Activated T-helper 2 cell treated with anti-CD3 and anti-CD28 coated beads, Interferon-gamma antibody, Interleukin-2, Interleukin-4, amounts not matched to agents 10 μg/mL and 5 μg/mL and 100 μg/mL, durations not matched to agents 14 hours and 24 hours and 36 hours (primary cell): ENCODE data around the gene VPS39. TPM values are rescaled to one million over a fixed set of nuclear protein-coding genes. Genes with fewer than 3 reads are reported as not detected.

Experiments
- DNase-seq: peaks from one replicate; pipeline ENCODE4 v3.0.0; 2021; ENCODE audit warnings: low spot score
- H3K27ac Mint-ChIP-seq: one replicate; pipeline ENCODE4 v1.8.0; 2021; ENCODE audit warnings: mixed read lengths
- H3K27me3 Mint-ChIP-seq: one replicate; pipeline ENCODE4 v1.8.0; 2021; ENCODE audit warnings: low read depth, mixed read lengths
- H3K36me3 Mint-ChIP-seq: one replicate; pipeline ENCODE4 v1.8.0; 2021; ENCODE audit warnings: low read depth, mixed read lengths
- H3K4me1 Mint-ChIP-seq: one replicate; pipeline ENCODE4 v1.8.0; 2021; ENCODE audit warnings: low read depth, mixed read lengths
- H3K4me3 Mint-ChIP-seq: one replicate; pipeline ENCODE4 v1.8.0; 2021; ENCODE audit warnings: low read depth, mild to moderate bottlenecking, moderate library complexity, mixed read lengths
- H3K9me3 Mint-ChIP-seq: one replicate; pipeline ENCODE4 v1.8.0; 2021; ENCODE audit warnings: mixed read lengths
- intact Hi-C: fragments of 100-400 bp; cut with micrococcal nuclease; formaldehyde crosslinking; loops from one replicate; pipeline ENCODE4 v1.15.1; 2023
- total RNA-seq: library from RNA; stranded (reverse); gene quantifications from 2 replicates; pipeline ENCODE4 v1.2.3, GENCODE V29; 2022

The VPS39 gene
- total RNA-seq, 1 donor from 2014 or later: 67.7 TPM

DNA sequence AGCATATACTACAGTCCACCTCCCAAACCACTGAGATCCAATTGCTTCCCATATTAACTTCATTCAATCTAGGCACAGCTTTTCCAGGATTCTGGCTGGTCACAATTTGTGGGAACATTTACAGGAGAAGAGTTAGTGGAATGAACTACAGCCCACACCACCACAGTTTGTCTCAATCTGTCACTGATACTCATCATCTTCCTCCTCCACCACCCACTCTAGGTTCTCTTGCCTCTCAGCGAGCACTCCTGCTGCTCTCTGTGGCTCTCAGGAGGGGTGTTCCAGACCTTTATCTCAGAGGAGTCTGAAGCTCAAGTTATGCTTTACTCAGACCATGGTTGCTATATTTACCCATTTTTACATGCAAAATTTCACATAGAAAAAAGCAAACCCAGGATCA lies 87.8 kb downstream of the VPS39 start:
- no peak for DNase-seq
- H3K4me1 Mint-ChIP-seq: peaks cover 8% of the 10 kb centered on the region
- H3K36me3 Mint-ChIP-seq: no peaks in the 10 kb centered on the region
- H3K27ac Mint-ChIP-seq: no peak overlapping the region
- H3K9me3 Mint-ChIP-seq: no peaks in the 10 kb centered on the region
- H3K4me3 Mint-ChIP-seq: no peak overlapping the region
- intact Hi-C loops: no loop called here
- H3K27me3 Mint-ChIP-seq: peaks cover 20% of the 10 kb centered on the region

DNA sequence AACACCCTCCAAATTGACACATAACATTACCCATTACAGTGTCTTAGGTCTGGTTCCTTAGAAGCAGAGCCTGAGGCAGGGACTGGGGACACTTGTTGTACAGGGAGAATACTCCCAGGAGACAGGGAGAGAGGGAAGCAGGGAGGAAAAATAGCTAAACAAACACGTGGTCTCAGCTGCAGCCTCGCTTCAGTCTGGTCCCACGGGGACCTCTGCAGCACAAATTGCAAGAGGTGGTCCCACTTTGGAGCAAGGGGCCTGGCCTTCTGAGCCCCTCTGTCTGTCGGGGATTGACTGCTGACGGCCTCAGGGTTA lies 88.7 kb downstream of the VPS39 start:
- Mint-ChIP-seq H3K27ac (no peak overlapping the region), H3K9me3 (no peaks in the 10 kb centered on the region), H3K36me3 (no peaks in the 10 kb centered on the region), H3K4me1 (peaks cover 8% of the 10 kb centered on the region), H3K4me3 (no peak overlapping the region), H3K27me3 (peaks cover 17% of the 10 kb centered on the region)
- intact Hi-C loops: no loop called here
- DNase-seq: no peak

DNA sequence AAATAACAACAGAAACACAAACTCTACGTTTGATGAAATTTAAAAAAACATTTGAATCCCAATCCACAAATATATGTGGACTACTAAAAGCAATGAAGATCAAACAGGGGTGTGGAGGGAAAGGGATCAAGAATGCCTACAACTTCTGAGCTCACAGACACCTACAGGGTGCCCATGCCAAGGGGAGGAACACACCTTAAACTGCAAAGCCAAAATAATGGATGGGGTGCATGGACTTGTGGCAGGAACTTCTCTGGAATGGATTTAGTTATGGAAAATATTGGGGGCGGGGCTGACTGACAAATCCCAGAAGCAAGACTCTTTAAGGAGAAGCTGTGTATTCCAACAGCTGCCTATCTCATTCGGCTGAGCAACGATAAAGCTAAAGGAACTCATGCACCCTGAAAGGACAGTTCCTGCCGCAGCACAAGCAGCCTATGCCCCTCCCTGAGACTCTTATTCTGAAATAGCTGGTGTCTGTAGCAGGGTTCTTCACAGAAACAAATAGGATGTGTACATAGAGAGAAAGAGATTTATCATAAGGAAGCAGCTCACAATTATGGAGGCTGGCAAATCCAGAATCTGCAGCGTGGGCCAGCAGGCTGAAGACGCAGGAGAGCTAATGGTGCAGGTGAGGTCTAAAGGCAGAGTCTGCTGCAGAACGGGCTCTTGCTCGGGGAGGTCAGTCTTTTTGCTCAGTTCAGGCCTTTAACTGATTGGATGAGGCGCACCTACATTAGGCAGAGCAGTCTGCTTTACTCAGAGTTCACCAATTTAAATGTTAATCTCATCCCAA lies 89.3 kb downstream of the VPS39 start:
- H3K27ac Mint-ChIP-seq: no peak overlapping the region
- no peak for DNase-seq
- H3K36me3 Mint-ChIP-seq: no peaks in the 10 kb centered on the region
- intact Hi-C loops: no loop called here
- H3K27me3 Mint-ChIP-seq: peaks cover 17% of the 10 kb centered on the region
- H3K4me3 Mint-ChIP-seq: no peak overlapping the region
- H3K4me1 Mint-ChIP-seq: peaks cover 8% of the 10 kb centered on the region
- H3K9me3 Mint-ChIP-seq: no peaks in the 10 kb centered on the region

DNA sequence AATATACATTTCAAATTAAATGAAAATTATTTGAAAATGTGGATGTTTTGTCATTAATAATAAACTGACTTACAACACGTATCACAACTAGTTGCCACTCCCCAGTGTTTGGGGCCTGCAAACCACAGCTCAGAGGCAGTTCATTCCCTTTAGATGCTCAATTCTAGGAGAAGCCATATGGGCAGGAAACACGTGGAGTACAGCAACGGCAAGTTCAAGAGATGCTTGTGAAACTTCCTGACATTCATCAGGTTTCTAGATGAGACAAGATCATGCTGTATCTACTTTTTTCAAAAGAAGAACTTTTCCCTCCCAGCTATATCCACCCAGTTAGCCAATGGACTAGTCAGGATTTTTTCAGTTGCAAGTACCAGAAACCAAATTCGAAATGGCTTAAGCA lies 96.2 kb downstream of the VPS39 start:
- no peak overlapping the region for H3K4me3 Mint-ChIP-seq
- no peaks in the 10 kb centered on the region for H3K36me3 Mint-ChIP-seq
- H3K9me3 Mint-ChIP-seq: no peaks in the 10 kb centered on the region
- H3K4me1 Mint-ChIP-seq: peaks cover 22% of the 10 kb centered on the region
- intact Hi-C loops: no loop called here
- H3K27ac Mint-ChIP-seq: no peak overlapping the region
- peaks cover 39% of the 10 kb centered on the region for H3K27me3 Mint-ChIP-seq
- no peak for DNase-seq

DNA sequence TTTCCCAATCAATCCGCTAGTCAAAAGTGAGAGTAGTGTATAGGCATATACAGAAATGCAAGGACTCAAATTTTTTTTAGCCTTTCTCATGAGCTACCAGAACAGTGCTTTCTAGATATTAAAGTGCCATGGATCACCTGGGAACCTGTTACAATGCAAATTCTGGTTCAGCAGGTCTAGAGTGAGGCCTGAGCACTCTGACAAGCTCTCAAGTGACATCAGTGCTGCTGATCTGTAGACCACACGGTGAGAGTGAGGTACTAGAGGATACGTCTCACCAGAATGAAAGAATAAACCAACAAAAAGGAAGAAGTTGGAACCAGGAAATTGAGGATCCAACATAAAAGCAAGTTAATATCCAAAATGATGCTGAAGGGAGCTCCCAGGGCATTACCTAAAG lies 97.7 kb downstream of the VPS39 start:
- H3K9me3 Mint-ChIP-seq: no peaks in the 10 kb centered on the region
- H3K27ac Mint-ChIP-seq: no peak overlapping the region
- H3K4me3 Mint-ChIP-seq: no peak overlapping the region
- H3K27me3 Mint-ChIP-seq: peaks cover 33% of the 10 kb centered on the region
- H3K4me1 Mint-ChIP-seq: peaks cover 22% of the 10 kb centered on the region
- intact Hi-C loops: no loop called here
- H3K36me3 Mint-ChIP-seq: no peaks in the 10 kb centered on the region
- no peak for DNase-seq

DNA sequence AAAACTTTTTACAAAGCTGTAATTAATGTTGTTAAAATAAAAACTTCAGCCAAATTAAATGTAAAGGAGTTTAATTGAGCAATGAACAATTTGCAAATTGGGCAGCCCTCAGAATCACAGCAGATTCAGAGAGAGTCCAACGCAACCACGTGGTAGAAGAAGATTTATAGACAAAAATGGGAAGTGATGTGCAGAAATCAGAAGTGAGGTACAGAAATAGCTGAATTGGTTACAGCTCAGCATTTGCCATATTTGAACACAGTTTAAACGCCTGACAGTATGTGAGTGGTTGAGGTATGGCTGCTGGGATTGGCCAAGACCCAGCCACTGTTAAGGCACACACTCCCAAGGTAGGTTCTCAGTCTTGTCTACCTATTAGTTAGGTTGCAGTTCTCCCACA lies 99.3 kb downstream of the VPS39 start:
- no peak overlapping the region for H3K4me3 Mint-ChIP-seq
- H3K27me3 Mint-ChIP-seq: peaks cover 29% of the 10 kb centered on the region
- intact Hi-C loops: no loop called here
- no peak overlapping the region for H3K27ac Mint-ChIP-seq
- peaks cover 22% of the 10 kb centered on the region for H3K4me1 Mint-ChIP-seq
- no peaks in the 10 kb centered on the region for H3K9me3 Mint-ChIP-seq
- DNase-seq: no peak
- no peaks in the 10 kb centered on the region for H3K36me3 Mint-ChIP-seq

Other genes with a start within 250 kb of the VPS39 start
- gene EHD4, start 235.7 kb downstream of the VPS39 start, total RNA-seq: 22.3 and 22.7 TPM in 2 replicates
- gene PLA2G4E, start 187.3 kb downstream of the VPS39 start, total RNA-seq: not detected in 2 replicates
- gene PLA2G4D, start 113.7 kb downstream of the VPS39 start, total RNA-seq: not detected in 2 replicates
- not detected in 2 replicates for gene PLA2G4F, start 51.7 kb downstream of the VPS39 start, total RNA-seq
- 19.5 and 22.4 TPM in 2 replicates for gene GANC, start 64.9 kb upstream of the VPS39 start, total RNA-seq
- 34.1 and 34.8 TPM in 2 replicates for gene TMEM87A, start 65.1 kb upstream of the VPS39 start, total RNA-seq
- 1.2 and 1.8 TPM in 2 replicates for gene CAPN3, start 151.2 kb upstream of the VPS39 start, total RNA-seq